WTC11 (cell line): ENCODE data around the gene RYR1.

Experiments used
- CREB1 ChIP-seq: sonication (generic); formaldehyde crosslinking; IDR thresholded peaks from 2 replicates; pipeline ENCODE4 v1.8.0; 2023; ENCODE audit warnings: mild to moderate bottlenecking, missing genetic modification reagents
- ELF4 ChIP-seq: sonication (generic); formaldehyde crosslinking; IDR thresholded peaks from 2 replicates; pipeline ENCODE4 v1.8.1; 2022; ENCODE audit warnings: low read depth, mild to moderate bottlenecking, moderate library complexity, missing genetic modification reagents
- NR3C1 ChIP-seq: sonication (generic); formaldehyde crosslinking; conservative IDR thresholded peaks from 2 replicates; pipeline ENCODE4 v1.8.1; 2023; ENCODE audit warnings: low read depth, mild to moderate bottlenecking, missing genetic modification reagents
- SP1 ChIP-seq: sonication (generic); formaldehyde crosslinking; conservative IDR thresholded peaks from 2 replicates; pipeline ENCODE4 v1.8.1; 2022; ENCODE audit warnings: missing genetic modification reagents
- TCF7 ChIP-seq: sonication (generic); formaldehyde crosslinking; IDR thresholded peaks from 2 replicates; pipeline ENCODE4 v1.8.0; 2022; ENCODE audit warnings: mild to moderate bottlenecking, low read depth, missing genetic modification reagents, moderate library complexity
- TF ChIP-seq, protein P1 (sequence below): sonication (generic); formaldehyde crosslinking; IDR thresholded peaks from 2 replicates; pipeline ENCODE4 v1.8.1; 2022; ENCODE audit warnings: low read depth, missing genetic modification reagents, borderline replicate concordance
- TF ChIP-seq, protein P2 (sequence below): sonication (generic); formaldehyde crosslinking; conservative IDR thresholded peaks from 2 replicates; pipeline ENCODE4 v1.8.1; 2022; ENCODE audit warnings: mild to moderate bottlenecking, missing genetic modification reagents
- TF ChIP-seq, protein P3 (sequence below): sonication (generic); formaldehyde crosslinking; IDR thresholded peaks from 2 replicates; pipeline ENCODE4 v1.8.0; 2022; ENCODE audit warnings: mild to moderate bottlenecking, missing genetic modification reagents
- TF ChIP-seq, protein P4 (sequence below): sonication (generic); formaldehyde crosslinking; IDR thresholded peaks from 2 replicates; pipeline ENCODE4 v1.8.1; 2023; ENCODE audit warnings: mild to moderate bottlenecking, missing genetic modification reagents
- TF ChIP-seq, protein P5 (sequence below): fragments of 200-600 bp; IDR thresholded peaks from 2 replicates; pipeline ENCODE4 v1.8.0; 2022; ENCODE audit warnings: antibody characterized with exemption
- TF ChIP-seq, protein P6 (sequence below): fragments of 250-450 bp; sonication (Bioruptor Pico); IDR thresholded peaks from 2 replicates; pipeline ENCODE4 v1.9.0; 2021; ENCODE audit warnings: mild to moderate bottlenecking

DNA sequence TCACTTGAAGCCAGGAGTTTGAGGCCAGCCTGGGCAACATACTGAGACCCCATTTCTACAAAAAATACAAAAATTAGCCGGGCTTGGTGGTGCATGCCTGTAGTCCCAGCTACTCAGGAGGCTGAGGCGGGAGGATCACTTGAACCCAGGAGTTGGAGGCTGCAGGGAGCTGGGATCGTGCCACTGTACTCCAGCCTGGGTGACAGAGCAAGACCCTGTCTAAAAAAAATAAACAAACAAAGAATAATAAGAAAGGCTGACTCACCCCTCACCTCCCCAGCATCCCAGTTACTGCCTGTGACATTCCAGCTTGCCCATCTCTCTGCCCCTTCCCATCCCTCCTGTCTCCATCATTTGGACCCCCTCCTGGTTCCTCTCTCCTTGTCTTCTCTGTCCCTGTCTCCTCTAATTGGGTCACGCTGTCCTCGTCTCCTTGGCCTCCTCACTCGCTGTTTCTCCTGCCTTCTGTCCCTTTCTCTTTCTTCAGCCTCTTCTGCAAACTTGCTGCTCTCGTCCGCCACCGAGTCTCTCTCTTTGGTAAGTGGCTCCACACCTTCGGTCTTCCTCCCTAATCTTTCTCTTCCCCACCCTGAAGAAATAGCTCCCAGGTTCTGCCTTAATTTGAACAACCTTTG is 77.7 kb downstream of the RYR1 start:
- TF ChIP-seq NR3C1 (no peak), ELF4 (CRISPR knock-in tag) (no peak), TCF7 (CRISPR knock-in tag) (no peak), SP1 (no peak), CREB1 (CRISPR knock-in tag) (no peak)
- TF ChIP-seq, protein P1, sequence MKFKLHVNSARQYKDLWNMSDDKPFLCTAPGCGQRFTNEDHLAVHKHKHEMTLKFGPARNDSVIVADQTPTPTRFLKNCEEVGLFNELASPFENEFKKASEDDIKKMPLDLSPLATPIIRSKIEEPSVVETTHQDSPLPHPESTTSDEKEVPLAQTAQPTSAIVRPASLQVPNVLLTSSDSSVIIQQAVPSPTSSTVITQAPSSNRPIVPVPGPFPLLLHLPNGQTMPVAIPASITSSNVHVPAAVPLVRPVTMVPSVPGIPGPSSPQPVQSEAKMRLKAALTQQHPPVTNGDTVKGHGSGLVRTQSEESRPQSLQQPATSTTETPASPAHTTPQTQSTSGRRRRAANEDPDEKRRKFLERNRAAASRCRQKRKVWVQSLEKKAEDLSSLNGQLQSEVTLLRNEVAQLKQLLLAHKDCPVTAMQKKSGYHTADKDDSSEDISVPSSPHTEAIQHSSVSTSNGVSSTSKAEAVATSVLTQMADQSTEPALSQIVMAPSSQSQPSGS (CRISPR knock-in tag) = no peak
- TF ChIP-seq, protein P2, sequence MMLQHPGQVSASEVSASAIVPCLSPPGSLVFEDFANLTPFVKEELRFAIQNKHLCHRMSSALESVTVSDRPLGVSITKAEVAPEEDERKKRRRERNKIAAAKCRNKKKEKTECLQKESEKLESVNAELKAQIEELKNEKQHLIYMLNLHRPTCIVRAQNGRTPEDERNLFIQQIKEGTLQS (CRISPR knock-in tag) = no peak
- TF ChIP-seq, protein P3, sequence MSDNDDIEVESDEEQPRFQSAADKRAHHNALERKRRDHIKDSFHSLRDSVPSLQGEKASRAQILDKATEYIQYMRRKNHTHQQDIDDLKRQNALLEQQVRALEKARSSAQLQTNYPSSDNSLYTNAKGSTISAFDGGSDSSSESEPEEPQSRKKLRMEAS (CRISPR knock-in tag) = no peak
- TF ChIP-seq, protein P4, sequence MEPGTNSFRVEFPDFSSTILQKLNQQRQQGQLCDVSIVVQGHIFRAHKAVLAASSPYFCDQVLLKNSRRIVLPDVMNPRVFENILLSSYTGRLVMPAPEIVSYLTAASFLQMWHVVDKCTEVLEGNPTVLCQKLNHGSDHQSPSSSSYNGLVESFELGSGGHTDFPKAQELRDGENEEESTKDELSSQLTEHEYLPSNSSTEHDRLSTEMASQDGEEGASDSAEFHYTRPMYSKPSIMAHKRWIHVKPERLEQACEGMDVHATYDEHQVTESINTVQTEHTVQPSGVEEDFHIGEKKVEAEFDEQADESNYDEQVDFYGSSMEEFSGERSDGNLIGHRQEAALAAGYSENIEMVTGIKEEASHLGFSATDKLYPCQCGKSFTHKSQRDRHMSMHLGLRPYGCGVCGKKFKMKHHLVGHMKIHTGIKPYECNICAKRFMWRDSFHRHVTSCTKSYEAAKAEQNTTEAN (CRISPR knock-in tag) = no peak
- TF ChIP-seq, protein P5, sequence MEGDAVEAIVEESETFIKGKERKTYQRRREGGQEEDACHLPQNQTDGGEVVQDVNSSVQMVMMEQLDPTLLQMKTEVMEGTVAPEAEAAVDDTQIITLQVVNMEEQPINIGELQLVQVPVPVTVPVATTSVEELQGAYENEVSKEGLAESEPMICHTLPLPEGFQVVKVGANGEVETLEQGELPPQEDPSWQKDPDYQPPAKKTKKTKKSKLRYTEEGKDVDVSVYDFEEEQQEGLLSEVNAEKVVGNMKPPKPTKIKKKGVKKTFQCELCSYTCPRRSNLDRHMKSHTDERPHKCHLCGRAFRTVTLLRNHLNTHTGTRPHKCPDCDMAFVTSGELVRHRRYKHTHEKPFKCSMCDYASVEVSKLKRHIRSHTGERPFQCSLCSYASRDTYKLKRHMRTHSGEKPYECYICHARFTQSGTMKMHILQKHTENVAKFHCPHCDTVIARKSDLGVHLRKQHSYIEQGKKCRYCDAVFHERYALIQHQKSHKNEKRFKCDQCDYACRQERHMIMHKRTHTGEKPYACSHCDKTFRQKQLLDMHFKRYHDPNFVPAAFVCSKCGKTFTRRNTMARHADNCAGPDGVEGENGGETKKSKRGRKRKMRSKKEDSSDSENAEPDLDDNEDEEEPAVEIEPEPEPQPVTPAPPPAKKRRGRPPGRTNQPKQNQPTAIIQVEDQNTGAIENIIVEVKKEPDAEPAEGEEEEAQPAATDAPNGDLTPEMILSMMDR = no peak
- TF ChIP-seq, protein P6, sequence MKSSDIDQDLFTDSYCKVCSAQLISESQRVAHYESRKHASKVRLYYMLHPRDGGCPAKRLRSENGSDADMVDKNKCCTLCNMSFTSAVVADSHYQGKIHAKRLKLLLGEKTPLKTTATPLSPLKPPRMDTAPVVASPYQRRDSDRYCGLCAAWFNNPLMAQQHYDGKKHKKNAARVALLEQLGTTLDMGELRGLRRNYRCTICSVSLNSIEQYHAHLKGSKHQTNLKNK (CRISPR knock-in tag) = no peak
